ENCODE measurements around the gene APRT. TPM values are rescaled to one million over a fixed set of nuclear protein-coding genes. Genes with fewer than 3 reads are reported as not detected.

The APRT gene
- total and polyA plus RNA-seq, 8 donors, result 38.8 to 88.2 (median 68.4) TPM

- Histone ChIP-seq H3K9me3 (no peaks in the 10 kb centered on the region), H3K27ac (no peak overlapping the region), H3K4me1 (no peaks in the 10 kb centered on the region), H3K4me3 (no peak overlapping the region), H3K27me3 (no peaks in the 10 kb centered on the region), H3K36me3 (no peaks in the 10 kb centered on the region)
- WGBS, 2 donors, result 87 to 88% methylated on average over 17 to 20 of the region's 20 CpGs
- no peak for TF ChIP-seq CTCF (IDR thresholded peaks at IDR 0.05)
- intact Hi-C loops (cut with DNase I), result no loop called here
- no peak for FAIRE-seq
- no peak for ATAC-seq
- DNase-seq, result peak in 1 of 6 donors; percentile 67
Observed at GRCh38 chr16:88820385-88821025, 8.8 kb upstream of the APRT start.

GRCh38 chr16:88819126-88819525, 7.4 kb upstream of the APRT start:
- TF ChIP-seq CTCF (IDR thresholded peaks at IDR 0.05), result no peak
- Histone ChIP-seq H3K4me3 (no peak overlapping the region), H3K27ac (no peak overlapping the region), H3K27me3 (no peaks in the 10 kb centered on the region), H3K9me3 (no peaks in the 10 kb centered on the region), H3K36me3 (no peaks in the 10 kb centered on the region), H3K4me1 (no peaks in the 10 kb centered on the region)
- DNase-seq (no peak), ATAC-seq (no peak), FAIRE-seq (no peak)
- 77 to 90% methylated on average over 16 of the region's 16 CpGs for WGBS, 2 donors
- intact Hi-C loops (cut with DNase I), result loop anchor here in 1 of 3 donors (10.0 kb wide), 1 partner anchor 356 kb away; the partner anchor contains the start of gene CDH15

GRCh38 chr16:88818575-88818874, 6.8 kb upstream of the APRT start:
- no peak for TF ChIP-seq CTCF (IDR thresholded peaks at IDR 0.05)
- Histone ChIP-seq H3K4me1 (no peaks in the 10 kb centered on the region), H3K27ac (no peak overlapping the region), H3K27me3 (no peaks in the 10 kb centered on the region), H3K4me3 (no peak overlapping the region), H3K36me3 (no peaks in the 10 kb centered on the region), H3K9me3 (no peaks in the 10 kb centered on the region)
- WGBS, 2 donors, result 83 to 86% methylated on average over 18 of the region's 18 CpGs
- ATAC-seq (no peak), DNase-seq (no peak), FAIRE-seq (no peak)
- intact Hi-C loops (cut with DNase I), result loop anchor here in 1 of 3 donors (10.0 kb wide), 1 partner anchor 356 kb away; the partner anchor contains the start of gene CDH15

- intact Hi-C loops (cut with DNase I), result loop anchor here in 1 of 3 donors (10.0 kb wide), 1 partner anchor 357 kb away; the partner anchor contains the start of gene CDH15
- 78 to 87% methylated on average over 40 of the region's 40 CpGs for WGBS, 2 donors
- no peaks in the 10 kb centered on the region for H3K4me1 ChIP-seq
- peak in 1 of 6 donors; percentile 73 for DNase-seq
- TF ChIP-seq CTCF (IDR thresholded peaks at IDR 0.05), result no peak
- ATAC-seq, result no peak
- FAIRE-seq, result no peak
- H3K27ac ChIP-seq, result no peak overlapping the region
- H3K27me3 ChIP-seq, result no peaks in the 10 kb centered on the region
- no peaks in the 10 kb centered on the region for H3K9me3 ChIP-seq
- H3K4me3 ChIP-seq, result no peak overlapping the region
- no peaks in the 10 kb centered on the region for H3K36me3 ChIP-seq
Observed at GRCh38 chr16:88817785-88818574, 6.3 kb upstream of the APRT start.
